GM06990 (cell line): ENCODE results near the gene MPV17L2.
A peak's percentile ranks its signal among the peaks of the same experiment; 100 is the strongest.

ENCODE experiments used
- DNase-seq: peaks from one replicate; pipeline ENCODE4 v3.0.0-alpha.2; 2011; ENCODE audit not compliant: insufficient read length; ENCODE audit errors: extremely low read depth
- H3K27me3 ChIP-seq: replicated peaks from 2 replicates; pipeline ENCODE4 v1.6.0; 2011; ENCODE audit warnings: low read length; ENCODE audit not compliant: control insufficient read depth, insufficient read depth
- H3K36me3 ChIP-seq: 2 replicates; pipeline ENCODE4 v1.5.1; 2011; ENCODE audit warnings: low read length; ENCODE audit not compliant: control insufficient read depth, insufficient read depth
- H3K4me3 ChIP-seq: replicated peaks from 2 replicates; pipeline ENCODE4 v1.5.1; 2011; ENCODE audit warnings: low read depth, mild to moderate bottlenecking, control low read depth, low read length
- TF ChIP-seq, protein P1 (sequence below): IDR thresholded peaks from 2 replicates; pipeline ENCODE4 v1.5.1; 2011; ENCODE audit warnings: low read length, control low read depth, mild to moderate bottlenecking, inconsistent platforms; ENCODE audit not compliant: insufficient read depth, poor library complexity, severe bottlenecking

MPV17L2 gene

DNA sequence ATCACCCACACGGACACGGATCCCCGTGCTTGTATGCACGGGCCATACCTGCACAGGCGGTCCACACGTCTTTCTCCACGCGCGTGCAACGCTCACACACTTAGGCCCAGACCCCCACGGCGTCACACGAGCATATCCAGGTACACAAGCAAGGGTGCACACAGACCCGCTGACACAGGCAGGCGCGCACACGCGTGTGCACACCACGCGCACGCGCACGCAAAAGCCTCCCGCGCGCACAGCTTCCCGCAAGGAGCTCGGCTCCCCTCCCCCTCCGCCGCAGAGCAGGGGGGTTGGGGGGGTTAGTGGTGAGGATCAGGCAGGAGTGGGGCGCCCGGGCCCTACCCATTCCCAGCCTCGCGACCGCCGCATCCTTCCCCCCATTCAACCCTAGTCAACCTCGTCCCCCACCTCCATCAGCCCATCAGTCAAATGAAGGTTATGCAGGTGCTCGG is 10.4 kb downstream of the MPV17L2 start:
- TF ChIP-seq, protein P1, sequence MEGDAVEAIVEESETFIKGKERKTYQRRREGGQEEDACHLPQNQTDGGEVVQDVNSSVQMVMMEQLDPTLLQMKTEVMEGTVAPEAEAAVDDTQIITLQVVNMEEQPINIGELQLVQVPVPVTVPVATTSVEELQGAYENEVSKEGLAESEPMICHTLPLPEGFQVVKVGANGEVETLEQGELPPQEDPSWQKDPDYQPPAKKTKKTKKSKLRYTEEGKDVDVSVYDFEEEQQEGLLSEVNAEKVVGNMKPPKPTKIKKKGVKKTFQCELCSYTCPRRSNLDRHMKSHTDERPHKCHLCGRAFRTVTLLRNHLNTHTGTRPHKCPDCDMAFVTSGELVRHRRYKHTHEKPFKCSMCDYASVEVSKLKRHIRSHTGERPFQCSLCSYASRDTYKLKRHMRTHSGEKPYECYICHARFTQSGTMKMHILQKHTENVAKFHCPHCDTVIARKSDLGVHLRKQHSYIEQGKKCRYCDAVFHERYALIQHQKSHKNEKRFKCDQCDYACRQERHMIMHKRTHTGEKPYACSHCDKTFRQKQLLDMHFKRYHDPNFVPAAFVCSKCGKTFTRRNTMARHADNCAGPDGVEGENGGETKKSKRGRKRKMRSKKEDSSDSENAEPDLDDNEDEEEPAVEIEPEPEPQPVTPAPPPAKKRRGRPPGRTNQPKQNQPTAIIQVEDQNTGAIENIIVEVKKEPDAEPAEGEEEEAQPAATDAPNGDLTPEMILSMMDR, result no peak
- Histone ChIP-seq H3K27me3 (no peaks in the 10 kb centered on the region), H3K36me3 (peaks cover 6% of the 10 kb centered on the region), H3K4me3 (peak overlapping the region; percentile 84)
- no peak for DNase-seq

DNA sequence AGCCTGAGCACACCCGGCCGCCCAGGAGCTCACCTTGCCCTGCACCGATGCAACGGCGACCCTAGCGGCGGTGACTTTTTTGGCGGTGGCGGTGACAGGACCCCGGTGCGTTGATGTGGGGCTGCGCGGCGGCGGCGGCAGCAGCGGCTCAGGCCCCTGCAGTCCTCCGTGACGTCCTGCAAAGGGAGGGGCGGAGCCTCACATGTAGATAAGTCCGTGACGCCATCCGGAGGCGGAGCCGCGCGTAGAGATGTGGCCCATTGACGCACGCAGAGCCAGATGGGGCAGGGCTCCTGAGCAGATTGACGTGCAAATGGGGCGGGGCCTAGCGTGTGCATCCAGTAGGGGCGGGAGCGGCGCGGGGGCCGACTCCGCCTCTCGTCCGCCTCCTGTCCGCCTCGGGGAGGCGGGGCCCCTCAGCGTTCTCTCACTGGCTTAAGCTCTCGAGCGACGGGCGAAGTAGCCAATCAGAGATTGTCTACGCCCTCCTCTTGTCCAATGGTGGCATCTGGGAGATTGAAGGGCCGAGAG is 10.9 kb downstream of the MPV17L2 start, which contains the start of gene RAB3A:
TSS of gene RAB3A (minus strand) at position 180 of the 531 bp plus-strand sequence. CDS start 1,302 bp downstream, outside the sequence.
- peak; percentile 100 for DNase-seq
- TF ChIP-seq, protein P1, result no peak
- H3K27me3 ChIP-seq, result peaks cover 2% of the 10 kb centered on the region; the same call in 1 of the 2 replicates
- H3K36me3 ChIP-seq, result peaks cover 4% of the 10 kb centered on the region
- H3K4me3 ChIP-seq, result peak within 1 kb of the TSS; percentile 84

DNA sequence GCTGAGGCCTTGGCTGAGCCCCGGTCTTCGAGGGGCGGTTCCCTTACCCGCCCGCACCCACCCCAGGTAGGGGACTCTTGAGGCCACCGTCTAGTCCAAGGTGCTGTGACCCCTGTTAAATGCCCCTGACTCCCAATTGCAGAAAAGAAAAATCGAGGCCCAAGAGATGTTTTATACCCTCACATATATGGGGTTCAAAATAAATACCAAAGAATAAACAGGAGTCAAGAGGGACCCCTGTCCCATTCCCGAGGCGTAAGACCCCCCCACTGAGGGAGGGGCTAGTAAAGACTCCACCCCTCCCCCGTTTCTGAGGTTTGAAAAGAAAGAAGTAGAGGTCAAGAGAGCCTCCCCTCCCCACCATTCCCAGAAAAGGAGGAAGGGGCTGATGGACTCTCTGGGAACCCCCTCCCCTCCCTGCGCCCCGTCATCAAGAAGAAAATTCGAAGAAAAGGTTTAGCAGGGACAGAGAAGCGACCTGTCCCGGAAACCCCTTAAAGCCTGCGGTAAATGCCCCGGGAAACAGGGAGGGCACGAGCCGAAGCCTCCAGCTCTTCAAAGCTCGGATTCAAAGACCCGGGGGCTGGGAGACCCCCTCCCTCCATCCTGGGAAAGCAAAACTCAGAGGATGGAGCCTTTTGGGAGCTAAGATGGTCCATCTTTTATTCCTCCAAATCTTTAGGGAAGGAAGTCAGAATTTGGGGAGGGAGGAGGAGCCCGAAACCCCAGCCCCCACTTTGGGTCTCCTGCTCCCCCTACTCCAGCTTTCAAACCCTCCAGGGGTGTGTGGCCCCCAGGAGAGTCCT is 11.6 kb downstream of the MPV17L2 start:
- Histone ChIP-seq H3K36me3 (peaks cover 4% of the 10 kb centered on the region), H3K27me3 (peaks cover 2% of the 10 kb centered on the region; the same call in 1 of the 2 replicates)
- no peak for DNase-seq

DNA sequence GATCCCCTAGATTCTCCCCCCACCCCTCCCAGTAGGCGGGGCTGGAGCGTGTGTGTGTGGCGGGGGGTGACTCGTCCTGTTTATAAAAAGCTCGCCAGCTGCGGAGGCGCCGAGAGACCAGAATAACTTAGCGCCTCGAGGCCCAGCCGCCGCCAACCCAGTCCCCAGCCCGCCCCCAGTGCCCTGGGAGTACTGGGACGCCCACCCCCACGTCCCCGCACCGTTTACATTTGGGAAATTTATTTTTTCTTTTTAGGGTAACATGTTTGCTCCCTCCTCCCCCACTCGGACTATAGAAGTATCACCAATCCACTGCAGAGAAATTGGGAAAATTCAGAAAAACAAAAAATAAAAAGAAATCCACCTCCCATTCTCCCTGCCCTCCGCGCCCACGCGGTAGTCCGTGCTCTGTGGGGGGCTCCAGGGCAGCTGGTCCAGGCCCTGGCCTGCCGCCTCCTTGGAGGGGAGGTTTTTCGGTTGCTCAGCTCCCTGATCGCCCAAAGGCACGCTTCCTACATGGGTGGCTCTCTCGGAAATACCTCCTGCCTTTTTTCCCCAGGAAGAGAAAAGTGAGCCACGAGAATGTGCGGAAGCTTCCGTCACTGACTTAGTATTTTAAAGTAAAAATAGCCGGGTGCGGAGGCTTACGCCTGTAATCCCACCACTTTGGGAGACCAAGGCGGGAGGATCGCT is 12.3 kb downstream of the MPV17L2 start:
- peak; percentile 61 for DNase-seq
- Histone ChIP-seq H3K36me3 (peaks cover 2% of the 10 kb centered on the region), H3K27me3 (peaks cover 2% of the 10 kb centered on the region), H3K4me3 (peak overlapping the region; percentile 80)
- TF ChIP-seq, protein P1, result no peak

More for the DNA sequence above, 11.6 kb downstream of the MPV17L2 start:
- TF ChIP-seq, protein P1, result no peak
- peak overlapping the region; percentile 80 for H3K4me3 ChIP-seq

DNA sequence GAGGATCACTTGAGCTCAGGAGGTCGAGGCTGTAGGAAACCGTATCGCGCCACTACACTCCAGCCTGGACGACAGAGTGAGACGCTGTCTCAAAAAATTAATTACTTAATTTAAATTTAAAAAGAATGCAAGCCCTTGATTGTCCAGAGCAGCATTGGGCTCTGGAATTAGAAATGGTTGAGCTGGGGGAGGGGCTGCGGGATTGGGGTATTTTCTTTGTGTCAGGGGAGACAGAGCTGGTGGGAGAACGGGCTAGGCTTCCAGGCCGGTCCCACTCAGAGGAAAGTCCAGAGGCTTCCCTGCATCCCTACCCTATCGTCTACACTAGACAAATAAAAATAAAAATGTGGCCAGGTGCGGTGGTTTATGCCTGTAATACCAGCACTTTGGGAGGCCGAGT is 13.0 kb downstream of the MPV17L2 start:
- TF ChIP-seq, protein P1, result no peak
- H3K27me3 ChIP-seq, result peaks cover 2% of the 10 kb centered on the region
- no peak overlapping the region for H3K4me3 ChIP-seq
- DNase-seq, result no peak
- no peaks in the 10 kb centered on the region for H3K36me3 ChIP-seq
